IMR-90 (cell line): ENCODE measurements around the gene TMCC1. TPM values are rescaled to one million over a fixed set of nuclear protein-coding genes. Genes with fewer than 3 reads are reported as not detected.

Experiments used
- ATAC-seq: fragments of 200-7000 bp; cut with Tn5 transposase; 2 replicates; pipeline ENCODE4 v1.9.1; 2020; ENCODE audit warnings: low read depth, mild to moderate bottlenecking, moderate library complexity
- BruUV-seq: library from RNA; stranded (reverse); fragments of 400-500 nt; replicated peaks from 2 replicates; lab custom pipeline; 2021; lab: Mats Ljungman, UMichigan
- CTCF ChIA-PET: fragments of 300-600 bp; formaldehyde crosslinking; extraction: SDS; loops from one replicate; lab custom pipeline; 2021; ENCODE audit warnings: antibody characterized with exemption; lab: Yijun Ruan, JAX
- POLR2A ChIA-PET: fragments of 300-600 bp; sonication (Branson Sonifier 250); formaldehyde crosslinking; loops from one replicate; lab custom pipeline; 2022; ENCODE audit warnings: antibody characterized with exemption; ENCODE audit not compliant: unreplicated experiment; lab: Charles Lee
- DNase-seq: peaks from one replicate; pipeline ENCODE4 v3.0.0; 2013
- H2AFZ ChIP-seq: replicated peaks from 2 replicates; pipeline ENCODE3; 2013; ENCODE audit warnings: low read length, mild to moderate bottlenecking; ENCODE audit not compliant: poor library complexity
- H2AK5ac ChIP-seq: 2 replicates; pipeline ENCODE4 v1.6.1; 2013; ENCODE audit warnings: low read depth, low read length, inconsistent platforms
- H2AK9ac ChIP-seq: replicated peaks from 2 replicates; pipeline ENCODE3; 2013; ENCODE audit warnings: mild to moderate bottlenecking, low read depth, low read length, moderate library complexity; ENCODE audit not compliant: poor library complexity
- H2BK120ac ChIP-seq: 2 replicates; pipeline ENCODE4 v1.6.1; 2013; ENCODE audit warnings: low read depth, low read length, inconsistent platforms
- H2BK15ac ChIP-seq: 3 replicates; pipeline ENCODE4 v1.6.1; 2013; ENCODE audit warnings: low read depth, low read length, inconsistent platforms
- H2BK20ac ChIP-seq: 2 replicates; pipeline ENCODE4 v1.6.1; 2013; ENCODE audit warnings: low read depth, mild to moderate bottlenecking, inconsistent platforms, low read length, moderate library complexity
- H2BK5ac ChIP-seq: 2 replicates; pipeline ENCODE4 v1.6.1; 2013; ENCODE audit warnings: mild to moderate bottlenecking, low read depth, low read length, inconsistent platforms; ENCODE audit not compliant: poor library complexity, severe bottlenecking
- H3K14ac ChIP-seq: replicated peaks from 2 replicates; pipeline ENCODE4 v1.6.1; 2013; ENCODE audit warnings: low read depth, low read length, inconsistent platforms
- H3K18ac ChIP-seq: 2 replicates; pipeline ENCODE4 v1.6.1; 2013; ENCODE audit warnings: low read depth, low read length, control low read depth
- H3K23ac ChIP-seq: 2 replicates; pipeline ENCODE4 v1.6.1; 2013; ENCODE audit warnings: low read depth, low read length, inconsistent platforms
- H3K27ac ChIP-seq: 2 replicates; pipeline ENCODE4 v1.5.1; 2013; ENCODE audit warnings: mild to moderate bottlenecking, control low read depth, low read length; ENCODE audit not compliant: insufficient read depth
- H3K27me3 ChIP-seq: 2 replicates; pipeline ENCODE4 v1.6.1; 2013; ENCODE audit warnings: low read length; ENCODE audit not compliant: control insufficient read depth, insufficient read depth
- H3K36me3 ChIP-seq: 2 replicates; pipeline ENCODE4 v1.6.1; 2013; ENCODE audit warnings: low read length, mixed read lengths; ENCODE audit not compliant: control insufficient read depth, insufficient read depth
- H3K4ac ChIP-seq: 2 replicates; pipeline ENCODE4 v1.6.1; 2013; ENCODE audit warnings: low read depth, low read length, inconsistent platforms
- H3K4me1 ChIP-seq: 2 replicates; pipeline ENCODE4 v1.6.1; 2013; ENCODE audit warnings: low read length, mixed read lengths; ENCODE audit not compliant: control insufficient read depth, insufficient read depth
- H3K4me2 ChIP-seq: 2 replicates; pipeline ENCODE4 v1.6.1; 2013; ENCODE audit warnings: low read depth, mild to moderate bottlenecking, control low read depth, low read length, moderate library complexity
- H3K4me3 ChIP-seq: 2 replicates; pipeline ENCODE4 v1.5.1; 2013; ENCODE audit warnings: low read depth, mild to moderate bottlenecking, control low read depth, low read length, moderate library complexity; ENCODE audit not compliant: insufficient read depth
- H3K56ac ChIP-seq: 2 replicates; pipeline ENCODE4 v1.6.1; 2013; ENCODE audit warnings: low read length, inconsistent platforms; ENCODE audit not compliant: insufficient read depth; ENCODE audit errors: extremely low read depth
- H3K79me1 ChIP-seq, 2 experiments: 2 replicates each; pipeline ENCODE4 v1.6.1; 2013; ENCODE audit warnings: low read length in 2 of 2, inconsistent platforms in 1 of 2, low read depth in 1 of 2
- H3K9ac ChIP-seq: 2 replicates; pipeline ENCODE4 v1.6.1; 2013; ENCODE audit warnings: low read depth, low read length, control low read depth
- H3K9me1 ChIP-seq: 2 replicates; pipeline ENCODE4 v1.6.1; 2013; ENCODE audit warnings: low read length, inconsistent platforms; ENCODE audit not compliant: insufficient read depth
- H3K9me3 ChIP-seq: 2 replicates; pipeline ENCODE4 v1.6.1; 2013; ENCODE audit warnings: low read length; ENCODE audit not compliant: control insufficient read depth, insufficient read depth
- H4K20me1 ChIP-seq: 2 replicates; pipeline ENCODE4 v1.6.1; 2013; ENCODE audit warnings: low read length, inconsistent platforms; ENCODE audit not compliant: insufficient read depth
- H4K5ac ChIP-seq: 2 replicates; pipeline ENCODE4 v1.6.1; 2013; ENCODE audit warnings: mild to moderate bottlenecking, low read depth, low read length, control low read depth
- H4K8ac ChIP-seq, 2 experiments: 2 replicates each; pipeline ENCODE4 v1.6.1; 2013; ENCODE audit warnings: low read depth in 2 of 2, low read length in 2 of 2, control low read depth in 1 of 2, inconsistent platforms in 1 of 2
- H4K91ac ChIP-seq: 2 replicates; pipeline ENCODE4 v1.6.1; 2013; ENCODE audit warnings: low read depth, low read length, inconsistent platforms; ENCODE audit not compliant: insufficient read depth
- BHLHE40 ChIP-seq: fragments of 150-350 bp; IDR thresholded peaks from 2 replicates; pipeline ENCODE4 v1.6.1; 2016; ENCODE audit warnings: mild to moderate bottlenecking, low read depth, low read length
- CEBPB ChIP-seq: IDR thresholded peaks from 2 replicates; pipeline ENCODE4 v1.6.1; 2012; ENCODE audit warnings: low read depth, low read length, improper control_type of control experiment
- NFE2L2 ChIP-seq: fragments of 150-350 bp; IDR thresholded peaks from 2 replicates; pipeline ENCODE4 v1.6.1; 2016; ENCODE audit warnings: low read depth, mild to moderate bottlenecking, low read length
- RCOR1 ChIP-seq: IDR thresholded peaks from 2 replicates; pipeline ENCODE4 v1.6.1; 2012; ENCODE audit warnings: mild to moderate bottlenecking, low read length, improper control_type of control experiment; ENCODE audit not compliant: insufficient replicate concordance
- SMC3 ChIP-seq: fragments of 150-350 bp; IDR thresholded peaks from 2 replicates; pipeline ENCODE4 v1.6.1; 2016; ENCODE audit warnings: low read depth, mild to moderate bottlenecking, antibody characterized with exemption, low read length, moderate library complexity
- WGBS, 2 experiments: methylation state at CpG; one replicate each; pipeline versions ENCODE4 v1.1.5 to v1.1.7; 2013; ENCODE audit warnings: missing lambda C conversion rate in 2 of 2; ENCODE audit not compliant: insufficient read length in 1 of 2; ENCODE audit errors: extremely low coverage in 2 of 2; 5-methylcytosine and 5-hydroxymethylcytosine counted together
- dilution Hi-C: fragments of 300-500 bp; cut with HindIII; formaldehyde crosslinking; loops from one replicate; pipeline ENCODE4 v1.14.3; 2018; ENCODE audit warnings: low sequenced_read_pairs; ENCODE audit not compliant: unreplicated experiment
- in situ Hi-C: fragments of 300-500 bp; cut with MboI; formaldehyde crosslinking; loops from 3 replicates; pipeline ENCODE4 v1.14.3; 2019; ENCODE audit warnings: low sequenced_read_pairs, inconsistent platforms, mixed read lengths
- intact Hi-C: fragments of 100-400 bp; cut with micrococcal nuclease; formaldehyde crosslinking; loops from 2 replicates; pipeline ENCODE4 v1.10.0; 2022
- polyA plus RNA-seq, 3 experiments: library from polyadenylated mRNA; depleted of rRNA; stranded (reverse); fragments of >200 nt; gene quantifications; 2 replicates each; pipeline ENCODE4 v1.2.3, GENCODE V29; 2012; ENCODE audit warnings: low replicate concordance in 1 of 3
- total RNA-seq: library from RNA; depleted of rRNA; stranded (reverse); fragments of >200 nt; gene quantifications from 2 replicates; pipeline ENCODE4 v1.2.3, GENCODE V29; 2012
- TF ChIP-seq, protein P1 (sequence below): fragments of 150-350 bp; IDR thresholded peaks from 2 replicates; pipeline ENCODE4 v1.6.1; 2017; ENCODE audit warnings: mild to moderate bottlenecking, antibody characterized with exemption, low read length, low read depth
- TF ChIP-seq, protein P2 (sequence below): conservative IDR thresholded peaks from 2 replicates; pipeline ENCODE4 v1.5.1; 2012; ENCODE audit warnings: mild to moderate bottlenecking, low read depth, low read length, improper control_type of control experiment

Gene TMCC1
- total and polyA plus RNA-seq, 2 of the 4 experiments (the other 2 are of a cell fraction) = 5.0 to 7.3 TPM

GRCh38 chr3:129919806-129920205 lies 26.3 kb upstream of the TMCC1 start:
- H2BK15ac ChIP-seq = no peak overlapping the region
- H4K91ac ChIP-seq = no peak overlapping the region
- H2BK20ac ChIP-seq = no peak overlapping the region
- POLR2A ChIA-PET = no interaction called here
- H2AFZ ChIP-seq = no peak overlapping the region
- in situ Hi-C loops (no loop called here), intact Hi-C loops (no loop called here), dilution Hi-C loops (no loop called here)
- no peak overlapping the region for H4K5ac ChIP-seq
- no CpG with 5 or more reads among the region's 1 CpG for WGBS, 2 experiments
- no peak overlapping the region for H2BK120ac ChIP-seq
- no peak overlapping the region for H3K27ac ChIP-seq
- no peak overlapping the region for H3K4me3 ChIP-seq
- no peak overlapping the region for H2AK5ac ChIP-seq
- no TSS peak for BruUV-seq
- CTCF ChIA-PET = no interaction called here
- no peak overlapping the region for H3K4ac ChIP-seq
- H3K36me3 ChIP-seq = no peaks in the 10 kb centered on the region
- H3K4me2 ChIP-seq = no peak overlapping the region
- H2AK9ac ChIP-seq = no peak overlapping the region
- no peaks in the 10 kb centered on the region for H3K79me1 ChIP-seq
- no peak overlapping the region for H3K14ac ChIP-seq
- H2BK5ac ChIP-seq = no peak overlapping the region
- no peak overlapping the region for H3K23ac ChIP-seq
- H3K9me3 ChIP-seq = peaks cover 35% of the 10 kb centered on the region
- no peaks in the 10 kb centered on the region for H4K20me1 ChIP-seq
- H3K27me3 ChIP-seq = peaks cover 5% of the 10 kb centered on the region
- TF ChIP-seq RCOR1 (no peak), CEBPB (peak; percentile 65), NFE2L2 (no peak), BHLHE40 (no peak), SMC3 (no peak)
- TF ChIP-seq, protein P1, sequence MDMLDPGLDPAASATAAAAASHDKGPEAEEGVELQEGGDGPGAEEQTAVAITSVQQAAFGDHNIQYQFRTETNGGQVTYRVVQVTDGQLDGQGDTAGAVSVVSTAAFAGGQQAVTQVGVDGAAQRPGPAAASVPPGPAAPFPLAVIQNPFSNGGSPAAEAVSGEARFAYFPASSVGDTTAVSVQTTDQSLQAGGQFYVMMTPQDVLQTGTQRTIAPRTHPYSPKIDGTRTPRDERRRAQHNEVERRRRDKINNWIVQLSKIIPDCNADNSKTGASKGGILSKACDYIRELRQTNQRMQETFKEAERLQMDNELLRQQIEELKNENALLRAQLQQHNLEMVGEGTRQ = no peak
- TF ChIP-seq, protein P2, sequence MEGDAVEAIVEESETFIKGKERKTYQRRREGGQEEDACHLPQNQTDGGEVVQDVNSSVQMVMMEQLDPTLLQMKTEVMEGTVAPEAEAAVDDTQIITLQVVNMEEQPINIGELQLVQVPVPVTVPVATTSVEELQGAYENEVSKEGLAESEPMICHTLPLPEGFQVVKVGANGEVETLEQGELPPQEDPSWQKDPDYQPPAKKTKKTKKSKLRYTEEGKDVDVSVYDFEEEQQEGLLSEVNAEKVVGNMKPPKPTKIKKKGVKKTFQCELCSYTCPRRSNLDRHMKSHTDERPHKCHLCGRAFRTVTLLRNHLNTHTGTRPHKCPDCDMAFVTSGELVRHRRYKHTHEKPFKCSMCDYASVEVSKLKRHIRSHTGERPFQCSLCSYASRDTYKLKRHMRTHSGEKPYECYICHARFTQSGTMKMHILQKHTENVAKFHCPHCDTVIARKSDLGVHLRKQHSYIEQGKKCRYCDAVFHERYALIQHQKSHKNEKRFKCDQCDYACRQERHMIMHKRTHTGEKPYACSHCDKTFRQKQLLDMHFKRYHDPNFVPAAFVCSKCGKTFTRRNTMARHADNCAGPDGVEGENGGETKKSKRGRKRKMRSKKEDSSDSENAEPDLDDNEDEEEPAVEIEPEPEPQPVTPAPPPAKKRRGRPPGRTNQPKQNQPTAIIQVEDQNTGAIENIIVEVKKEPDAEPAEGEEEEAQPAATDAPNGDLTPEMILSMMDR = no peak
- no peaks in the 10 kb centered on the region for H3K9me1 ChIP-seq
- DNase-seq (no peak), ATAC-seq (no peak)
- no peak overlapping the region for H3K56ac ChIP-seq
- H3K4me1 ChIP-seq = no peaks in the 10 kb centered on the region
- no peak overlapping the region for H3K18ac ChIP-seq
- no peak overlapping the region for H3K9ac ChIP-seq
- no peak overlapping the region for H4K8ac ChIP-seq
